Left kidney (tissue), 2 donors: Measurements from ENCODE around the gene FEZF2. TPM values are rescaled to one million over a fixed set of nuclear protein-coding genes. Genes with fewer than 3 reads are reported as not detected.
A peak's percentile ranks its signal among the peaks of the same experiment; 100 is the strongest.

Experiments used
- DNase-seq: peaks from one replicate; pipeline ENCODE4 v3.0.0-alpha.2; 2013
- polyA plus RNA-seq: library from polyadenylated mRNA; unstranded; fragments of 120-200 nt; gene quantifications from one replicate; pipeline ENCODE4 v1.2.1, GENCODE V29; 2013; ENCODE audit not compliant: insufficient read length

The FEZF2 gene
- polyA plus RNA-seq, 1 donor: not detected

DNA sequence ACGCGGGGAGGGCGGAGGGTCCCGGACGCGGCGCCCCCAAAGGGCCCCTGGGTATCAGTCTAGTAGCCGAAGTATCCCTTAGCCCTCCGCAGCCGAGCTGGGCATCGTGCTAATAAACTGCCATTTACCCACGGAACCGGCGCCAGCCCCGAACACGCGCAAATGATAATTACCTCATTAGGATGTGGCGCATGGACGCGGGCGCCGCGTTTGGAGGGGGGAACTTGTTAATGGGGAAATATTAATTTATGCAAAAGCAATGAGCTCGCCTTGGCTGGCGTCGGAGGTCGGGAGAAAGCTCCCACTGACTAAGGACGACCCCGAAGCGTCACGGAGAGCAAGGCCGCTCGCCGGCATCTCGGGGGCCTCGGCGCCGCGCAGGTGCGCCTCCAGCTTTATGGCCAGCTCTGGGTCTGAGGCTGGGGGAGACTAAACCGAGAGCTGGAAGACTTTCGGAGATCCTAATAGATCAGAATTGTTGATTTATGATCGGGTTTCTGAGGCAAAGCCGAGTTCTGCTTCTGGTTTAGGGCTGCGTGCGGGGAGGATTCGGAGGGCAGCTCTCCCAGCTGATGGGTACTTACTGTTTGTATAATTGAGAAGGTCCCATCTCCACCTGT is 474 bp upstream of the FEZF2 start:
- DNase-seq: no peak

DNA sequence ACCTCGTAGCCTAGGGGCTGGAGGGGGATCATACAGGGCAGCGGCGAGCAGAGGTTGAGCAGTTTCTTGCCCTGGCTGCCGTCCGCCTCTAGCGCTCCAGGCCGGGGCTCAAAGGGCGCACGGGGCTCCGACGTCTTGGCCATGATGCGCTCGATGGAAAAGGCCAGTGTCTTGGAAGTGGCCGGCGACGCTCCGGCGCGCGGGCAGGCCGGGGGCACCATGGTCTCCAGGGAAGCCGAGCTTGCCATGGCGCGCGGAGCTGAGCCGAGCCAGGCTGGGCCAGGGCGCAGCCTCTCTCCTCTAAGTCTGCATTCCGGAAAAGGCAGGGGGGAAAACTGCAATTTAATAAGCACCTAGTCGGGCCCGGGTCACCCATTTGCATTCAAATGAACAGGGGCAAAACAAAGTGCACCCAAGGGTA is 719 bp downstream of the FEZF2 start:
- DNase-seq: no peak

DNA sequence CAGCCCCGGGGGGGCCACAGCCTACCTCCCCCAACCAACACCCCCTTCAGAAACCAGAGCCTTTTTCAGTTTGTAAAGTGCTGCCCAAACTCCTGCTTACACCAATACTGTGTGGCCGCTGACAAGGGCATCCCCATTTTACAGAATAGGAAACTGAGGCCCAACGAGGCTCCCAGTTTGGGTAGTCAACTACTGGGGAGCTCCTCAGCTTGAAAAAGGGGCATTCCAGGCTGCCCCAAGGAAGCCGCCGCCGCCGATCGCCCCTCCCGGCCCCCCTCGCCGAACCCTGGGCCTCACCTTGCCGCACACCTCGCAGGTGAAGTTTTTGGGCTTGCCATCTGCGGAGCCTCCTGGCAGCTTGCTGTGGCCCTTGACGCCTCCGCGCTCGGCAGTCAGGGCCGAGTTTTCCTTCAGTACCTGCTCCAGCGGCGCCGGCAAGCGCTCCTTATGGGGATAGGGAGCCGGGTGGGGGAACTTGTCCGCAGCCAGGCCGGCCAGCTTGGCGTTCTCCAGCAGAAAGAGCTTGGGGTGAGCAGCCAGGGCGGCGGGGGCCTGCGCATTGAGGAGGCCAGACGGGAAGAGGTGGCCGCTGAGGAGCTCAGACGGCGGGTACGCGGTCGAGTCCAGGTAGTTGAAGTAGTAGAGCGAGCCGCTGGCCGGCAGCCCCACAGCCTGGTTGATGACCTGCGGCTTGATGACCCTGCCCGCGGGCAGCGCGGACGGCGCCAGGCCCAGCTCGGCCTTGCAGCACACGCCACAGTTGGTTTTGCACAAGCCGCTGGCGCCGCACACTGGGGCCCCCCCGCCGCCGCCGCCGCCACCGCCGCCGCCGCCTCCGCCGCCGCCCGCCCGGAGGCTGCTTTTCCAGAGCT is 1.4 kb downstream of the FEZF2 start:
- DNase-seq: no peak

DNA sequence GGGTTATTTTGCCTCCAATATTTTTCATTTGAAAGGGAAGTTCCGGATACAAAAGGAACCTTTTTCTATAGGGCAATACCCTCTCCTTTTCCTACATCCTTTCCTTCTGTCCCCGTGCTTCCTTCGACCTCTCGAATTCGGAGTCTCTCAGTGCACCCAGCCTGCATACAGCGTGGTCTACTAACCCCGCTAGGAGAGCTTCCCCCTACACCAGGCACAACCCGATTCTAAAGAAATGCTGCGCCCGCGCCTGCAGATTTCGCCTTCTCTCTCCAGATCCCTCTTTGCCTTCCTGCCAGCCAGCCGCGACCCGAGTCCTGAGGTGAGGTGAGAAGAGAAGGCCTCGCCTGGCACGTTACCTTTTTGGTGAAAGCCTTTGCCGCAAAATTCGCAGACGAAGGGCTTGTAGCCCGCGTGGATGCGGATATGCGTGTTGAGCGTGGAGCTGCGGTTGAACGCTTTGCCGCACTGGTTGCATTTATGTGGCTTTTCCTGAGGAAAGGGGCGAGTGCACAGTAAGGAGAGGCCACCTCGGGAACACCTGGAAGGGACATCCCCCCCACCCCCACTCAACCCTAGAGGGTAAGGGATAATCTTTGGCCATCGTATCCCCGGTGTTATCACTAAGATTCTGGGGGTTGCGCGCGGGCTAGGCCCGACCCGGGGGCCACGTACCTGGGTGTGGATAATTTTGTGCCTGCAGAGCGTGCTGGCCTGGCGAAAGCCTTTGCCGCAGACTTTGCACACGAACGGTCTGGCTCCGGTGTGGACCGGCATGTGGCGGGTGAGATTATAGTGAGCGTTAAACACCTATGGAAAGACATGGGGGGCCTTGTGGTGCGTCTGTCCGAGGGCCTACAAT is 2.3 kb downstream of the FEZF2 start:
- DNase-seq: no peak

DNA sequence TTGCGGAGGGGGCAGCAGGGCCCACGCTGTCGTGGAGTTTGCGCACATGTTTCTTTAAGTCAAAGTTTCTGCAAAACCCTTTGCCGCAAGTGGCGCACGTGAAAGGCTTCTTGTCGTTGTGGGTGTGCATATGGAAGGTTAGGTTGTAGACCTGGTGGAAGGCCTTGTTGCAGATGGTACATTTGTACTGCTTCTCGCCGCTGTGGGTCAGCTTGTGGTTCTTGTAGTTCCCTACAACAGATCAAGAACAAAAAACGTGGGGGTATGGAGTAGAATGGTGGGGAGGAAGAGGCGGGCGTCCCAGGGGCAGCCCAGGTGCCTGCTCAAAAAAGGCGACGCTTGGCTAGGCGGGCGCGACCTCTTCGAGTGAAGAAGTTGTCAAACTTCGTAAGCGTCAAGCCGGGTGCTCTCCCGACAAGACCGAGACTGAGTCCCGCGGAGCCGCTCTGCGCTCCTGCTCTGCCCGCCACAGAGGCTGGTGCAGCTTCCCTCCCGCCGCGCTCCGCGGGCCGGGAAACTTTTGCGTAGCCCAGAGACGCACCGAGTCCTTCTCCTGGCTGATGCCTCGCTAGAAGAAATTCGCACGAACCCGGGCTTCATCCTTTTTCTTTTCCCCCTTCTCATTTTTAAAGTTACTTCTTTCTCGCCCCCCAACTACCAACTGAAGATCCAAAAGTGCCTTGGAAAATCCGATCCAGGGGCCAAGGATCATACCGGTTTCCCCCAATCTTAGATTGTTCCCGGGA is 3.1 kb downstream of the FEZF2 start:
- no peak for DNase-seq

DNA sequence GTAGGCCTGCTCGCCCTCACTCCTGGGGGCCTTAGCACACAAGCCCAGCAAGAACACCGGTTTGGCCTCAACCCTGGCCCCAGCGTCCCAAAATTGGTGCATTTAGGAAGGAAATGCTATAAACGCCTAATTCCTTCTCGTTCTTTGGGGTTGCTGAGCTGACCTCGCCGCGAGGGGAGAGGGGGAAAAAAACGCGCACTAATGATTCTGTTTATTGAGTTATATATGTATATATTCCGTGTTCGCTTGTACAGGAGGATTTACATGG is 3.9 kb downstream of the FEZF2 start:
- DNase-seq: no peak

DNA sequence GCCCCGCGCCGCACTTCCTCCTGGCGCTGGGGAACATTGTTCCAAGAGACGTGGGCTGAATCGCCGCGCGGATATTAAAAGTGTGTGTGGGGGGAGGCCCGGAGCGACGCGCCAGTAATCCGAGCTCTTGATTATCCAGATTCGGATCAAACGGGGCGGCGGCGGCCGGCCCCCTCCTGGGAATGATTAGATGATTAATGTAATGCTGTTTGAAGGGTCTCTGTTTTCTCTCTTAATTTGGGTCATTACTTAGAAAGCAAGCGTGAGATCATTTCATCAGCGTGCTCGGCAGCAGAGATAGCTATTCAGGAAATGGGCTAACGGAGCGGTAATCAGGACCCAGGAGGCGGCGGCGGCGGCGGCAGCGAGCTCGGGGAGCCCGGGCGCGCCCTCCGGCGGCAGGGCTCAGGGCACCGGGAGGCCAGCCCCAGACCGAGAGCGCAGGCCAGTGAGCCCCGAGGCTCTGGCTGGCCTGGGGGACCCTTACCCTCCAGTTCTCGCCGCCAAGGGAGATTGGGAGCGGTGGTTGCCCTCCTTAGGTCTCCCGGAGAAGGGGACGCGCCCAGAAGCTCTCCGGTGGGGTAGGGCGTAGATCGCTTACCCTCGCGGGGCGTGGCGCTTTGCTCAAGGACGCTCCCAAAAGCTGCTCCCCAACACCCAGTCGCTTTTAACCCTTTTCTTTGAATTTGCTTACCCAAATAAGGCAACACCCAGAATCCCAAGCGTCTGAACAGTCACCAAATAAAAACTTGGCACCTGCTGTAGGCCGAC is 4.5 kb downstream of the FEZF2 start:
- no peak for DNase-seq

DNA sequence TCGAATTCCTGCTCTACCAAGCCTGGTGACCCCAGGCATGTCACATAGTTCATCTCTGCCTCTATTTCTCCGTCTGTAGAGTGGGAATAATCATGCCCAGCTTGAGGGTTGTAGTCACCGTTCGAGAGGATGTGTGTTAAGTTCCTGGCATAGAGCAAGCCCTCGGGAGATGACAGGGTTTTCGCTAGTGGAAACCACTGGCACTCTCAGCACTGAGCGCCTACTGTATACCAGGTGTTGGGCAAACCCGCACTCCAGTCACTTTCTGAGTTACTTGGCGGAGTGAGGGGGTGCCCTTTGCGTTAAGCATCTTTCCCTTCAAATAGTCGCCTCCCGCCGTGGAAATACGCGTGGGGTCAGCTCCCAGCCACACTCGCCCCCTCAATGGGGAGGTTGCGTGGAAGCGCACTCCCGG is 5.1 kb downstream of the FEZF2 start:
- DNase-seq: no peak

DNA sequence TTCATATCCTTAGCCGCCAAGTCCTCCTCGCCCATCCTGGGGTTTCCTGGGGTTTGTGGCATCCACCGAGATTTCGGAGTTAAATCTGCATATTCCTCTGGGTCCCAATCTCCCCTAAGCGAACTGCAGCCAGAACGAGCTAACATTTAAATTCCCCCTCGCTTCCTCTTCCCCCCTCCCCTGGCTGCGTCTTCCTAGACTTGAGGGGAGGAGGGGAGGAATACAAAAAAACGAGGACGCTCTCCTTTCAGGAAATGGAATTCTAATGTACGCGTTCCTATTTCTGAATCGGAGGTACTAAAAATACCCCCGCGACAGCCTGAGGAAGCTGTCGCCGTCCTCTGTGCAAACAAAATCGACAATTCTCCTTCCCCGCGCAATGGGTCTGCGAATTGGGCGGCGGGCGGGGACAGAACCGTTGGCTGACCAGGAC is 5.6 kb downstream of the FEZF2 start:
- no peak for DNase-seq

DNA sequence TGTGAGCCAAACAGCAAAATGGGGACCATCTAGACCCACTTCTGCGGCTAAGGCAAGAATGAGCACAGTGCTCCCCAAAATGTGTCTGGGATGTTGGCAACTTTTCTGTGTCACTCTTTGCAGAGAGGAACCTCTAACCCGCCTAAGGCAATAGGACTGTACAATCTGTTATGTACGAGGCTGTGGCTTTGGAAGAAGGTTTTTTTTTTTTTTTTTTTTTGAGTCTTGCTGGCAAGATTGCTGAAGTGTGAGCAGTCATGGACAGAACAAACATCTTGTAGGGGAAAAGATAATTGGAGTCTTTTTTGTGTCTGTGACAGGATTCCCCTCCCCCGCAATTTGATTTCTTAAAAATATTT is 7.2 kb downstream of the FEZF2 start:
- DNase-seq: no peak

DNA sequence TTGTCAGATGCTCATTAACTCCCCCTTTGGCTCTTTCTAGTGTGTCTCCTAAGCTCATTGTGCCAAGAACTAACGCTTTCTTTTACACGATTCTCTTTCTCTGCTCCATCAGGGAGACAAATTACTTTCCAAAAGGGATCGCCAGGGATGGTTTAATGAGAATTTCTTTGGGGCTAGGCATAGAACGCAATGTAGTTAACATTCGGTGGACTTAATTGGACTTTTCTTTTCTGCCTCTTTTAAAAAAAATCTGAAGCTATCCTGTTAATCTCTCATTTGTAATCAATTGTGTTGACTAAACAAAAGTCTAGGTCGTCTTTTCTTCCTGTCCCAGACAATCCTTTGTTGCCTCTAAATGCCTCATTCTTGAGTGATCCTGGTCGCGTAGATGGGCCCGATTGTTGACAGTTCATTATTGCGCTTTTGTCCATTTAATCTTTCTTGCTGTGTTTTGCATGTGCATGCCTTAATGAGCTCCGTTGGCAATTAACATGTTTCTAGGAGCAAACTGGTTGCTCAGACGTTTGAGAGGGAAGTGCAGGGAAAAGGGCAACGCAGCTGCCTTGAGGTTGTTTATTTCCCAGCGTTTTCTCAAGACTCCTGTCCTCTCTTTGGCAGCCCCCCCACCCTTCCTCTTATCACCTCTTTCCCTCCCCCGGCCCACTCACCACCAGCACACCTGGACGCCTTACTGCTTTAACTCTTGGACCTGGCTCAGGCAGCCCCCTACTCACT is 7.8 kb downstream of the FEZF2 start:
- DNase-seq: no peak

DNA sequence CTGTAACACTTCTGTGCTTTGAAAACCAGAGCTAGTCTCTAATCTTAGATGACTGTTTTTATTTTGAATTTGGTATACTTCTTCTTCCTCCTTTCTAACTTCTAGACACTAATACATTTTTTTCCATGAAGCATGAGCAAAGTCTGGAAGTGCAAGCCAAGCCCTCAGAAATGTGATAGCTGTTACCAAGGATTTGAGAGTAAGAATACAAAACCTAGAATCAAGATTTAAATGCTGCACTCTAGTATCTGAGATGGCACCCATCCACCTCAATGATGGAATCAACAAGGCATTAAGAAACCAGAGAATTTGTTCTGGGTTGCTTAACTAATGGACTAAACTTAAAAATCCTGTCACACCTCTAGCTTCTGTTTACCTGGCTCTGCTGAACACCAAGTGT is 9.2 kb downstream of the FEZF2 start:
- DNase-seq: no peak

DNA sequence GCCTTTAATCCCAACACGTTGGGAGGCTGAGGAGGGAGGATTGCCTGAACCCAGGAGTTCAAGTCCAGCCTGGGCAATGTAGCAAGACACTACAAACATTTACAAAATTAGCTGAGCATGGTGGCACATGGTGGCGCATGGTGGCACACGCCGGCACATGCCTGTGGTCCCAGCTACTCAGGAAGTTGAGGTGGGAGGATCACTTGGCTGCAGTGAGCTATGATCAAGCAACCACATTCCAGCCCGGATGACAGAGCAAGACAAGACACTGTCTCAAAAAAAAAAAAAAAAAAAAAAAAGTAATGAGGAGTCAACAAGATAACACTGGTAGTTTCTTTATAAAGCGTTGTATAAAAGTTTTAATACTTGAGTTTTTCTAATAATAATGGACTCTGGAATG is 10.1 kb downstream of the FEZF2 start:
- no peak for DNase-seq

DNA sequence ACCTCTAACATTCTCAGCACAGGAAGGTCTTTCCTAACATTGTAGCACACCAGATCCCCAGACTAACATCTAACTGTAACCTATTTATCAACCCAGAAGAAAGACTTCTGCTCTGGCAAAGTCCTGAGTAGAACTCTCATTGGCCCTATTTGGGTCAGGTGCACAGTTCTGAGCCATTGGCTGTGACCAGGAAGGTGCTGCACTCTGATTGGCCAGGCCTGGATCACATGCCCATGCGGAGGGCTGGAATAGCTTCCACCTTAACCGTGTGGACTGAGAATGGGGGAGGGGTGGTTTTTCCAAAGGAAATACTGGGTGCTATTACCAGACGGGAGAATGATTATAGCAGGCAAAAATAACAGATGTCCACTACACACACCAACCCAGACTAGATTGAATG is 11.5 kb downstream of the FEZF2 start:
- DNase-seq: no peak

DNA sequence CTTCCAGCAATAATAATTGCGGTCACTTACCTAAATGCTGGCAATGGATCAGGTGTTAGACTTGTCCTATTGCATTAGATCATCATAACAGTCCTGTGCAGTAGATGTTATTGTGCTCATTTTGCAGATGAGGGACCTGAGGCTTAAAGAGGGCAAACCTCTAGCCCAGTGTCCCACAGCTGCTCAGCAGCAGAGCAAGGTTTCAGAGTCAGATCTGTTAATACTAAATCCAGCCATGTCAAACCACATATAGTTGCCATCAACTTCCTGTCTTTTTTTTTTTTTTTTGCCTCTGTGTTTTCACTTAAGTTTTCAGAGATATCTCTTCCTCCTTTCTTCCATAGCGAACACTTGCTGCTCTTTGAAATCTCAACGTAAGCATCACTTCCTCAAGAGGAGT is 12.1 kb downstream of the FEZF2 start:
- DNase-seq: no peak

DNA sequence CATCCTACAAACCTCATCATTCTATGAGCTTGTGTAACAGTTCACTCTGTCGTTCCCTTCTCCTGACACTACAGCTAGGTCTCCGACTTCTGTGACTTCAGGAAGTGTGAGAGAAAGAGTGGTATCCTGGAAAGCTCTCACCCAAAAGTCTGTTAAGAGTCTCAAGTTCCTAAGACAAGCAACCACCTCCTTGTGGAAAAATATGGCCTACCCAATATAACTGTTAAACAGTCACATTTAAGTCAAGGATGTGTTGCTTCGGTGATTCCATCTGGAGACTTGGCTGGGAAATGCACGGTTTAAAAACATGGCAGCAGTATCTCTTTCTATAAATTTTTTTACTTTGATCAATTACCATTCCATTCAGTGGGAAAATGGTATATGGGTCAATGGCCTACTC is 13.8 kb downstream of the FEZF2 start:
- no peak for DNase-seq

DNA sequence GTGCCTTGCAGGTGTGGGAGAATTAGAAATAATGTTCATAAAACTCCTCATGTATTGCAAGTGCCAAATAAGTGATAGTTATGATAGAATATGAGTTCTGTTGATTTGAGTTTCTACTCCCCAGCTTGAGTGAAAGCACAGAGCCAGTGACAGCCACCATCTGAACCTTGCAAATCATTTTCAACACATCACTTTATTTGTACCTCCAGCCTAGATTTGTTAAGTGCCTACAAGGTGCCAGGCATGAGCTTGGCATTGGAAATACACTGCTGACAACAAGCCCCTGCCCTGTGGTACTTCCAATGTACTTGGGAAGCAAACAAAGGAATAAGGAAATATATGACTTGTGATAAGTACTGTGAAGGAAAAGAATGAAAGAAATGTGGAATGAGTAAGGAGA is 17.0 kb downstream of the FEZF2 start:
- DNase-seq: no peak

DNA sequence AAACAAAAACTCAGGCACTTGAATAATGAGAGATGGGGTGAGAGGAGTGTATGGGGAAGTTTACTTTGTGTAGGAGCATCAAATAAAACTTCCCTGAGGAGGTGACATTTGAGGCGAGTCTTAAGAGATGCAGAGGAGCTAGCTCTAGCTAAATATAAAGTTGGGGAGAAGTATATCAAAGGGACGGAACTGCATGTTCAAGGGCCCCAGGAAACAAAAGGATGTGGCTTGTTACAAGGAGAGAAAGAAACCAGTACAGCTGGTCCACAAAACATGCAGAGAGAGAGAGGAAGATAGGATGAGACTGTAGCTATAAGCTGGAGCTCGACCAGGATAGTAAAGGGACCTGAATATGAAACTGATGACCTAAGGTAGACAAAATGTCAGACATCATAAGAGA is 17.6 kb downstream of the FEZF2 start:
- no peak for DNase-seq

DNA sequence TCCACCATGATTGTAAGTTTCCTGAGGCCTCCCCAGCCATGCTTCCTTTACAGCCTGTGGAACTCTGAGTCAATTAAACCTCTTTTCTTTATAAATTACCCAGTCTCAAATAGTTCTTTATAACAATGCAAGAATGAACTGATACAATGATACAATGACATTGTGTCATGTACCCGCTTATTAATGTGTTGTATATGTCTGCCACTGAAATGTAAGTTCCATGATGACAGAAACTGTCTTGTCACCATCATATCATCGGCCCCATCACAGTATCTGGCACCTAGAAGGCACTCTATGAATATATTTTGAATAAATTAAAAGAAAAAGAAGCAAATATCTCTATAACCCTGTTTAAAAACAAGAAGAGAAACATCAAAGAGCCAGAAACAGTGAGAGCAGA is 29.6 kb downstream of the FEZF2 start:
- no peak for DNase-seq

DNA sequence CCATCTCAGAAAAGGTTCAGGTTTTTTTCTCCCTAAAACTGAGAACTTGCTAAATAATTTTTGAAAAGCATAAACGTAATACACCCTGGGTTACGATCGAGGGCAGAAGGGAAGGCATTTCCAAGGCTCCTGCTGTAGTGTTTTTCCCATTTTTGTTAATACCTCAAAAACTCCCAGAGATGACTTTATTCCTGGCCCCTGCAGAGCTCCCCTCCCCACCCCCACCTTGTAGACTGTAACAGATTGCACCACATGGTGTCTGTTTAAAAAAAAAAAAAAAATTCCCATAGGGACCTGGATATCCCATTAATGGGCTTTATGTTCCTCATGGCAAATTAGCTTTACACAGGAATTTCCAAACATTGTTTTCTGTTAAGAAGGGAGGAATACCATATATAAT is 38.2 kb downstream of the FEZF2 start:
- DNase-seq: no peak

DNA sequence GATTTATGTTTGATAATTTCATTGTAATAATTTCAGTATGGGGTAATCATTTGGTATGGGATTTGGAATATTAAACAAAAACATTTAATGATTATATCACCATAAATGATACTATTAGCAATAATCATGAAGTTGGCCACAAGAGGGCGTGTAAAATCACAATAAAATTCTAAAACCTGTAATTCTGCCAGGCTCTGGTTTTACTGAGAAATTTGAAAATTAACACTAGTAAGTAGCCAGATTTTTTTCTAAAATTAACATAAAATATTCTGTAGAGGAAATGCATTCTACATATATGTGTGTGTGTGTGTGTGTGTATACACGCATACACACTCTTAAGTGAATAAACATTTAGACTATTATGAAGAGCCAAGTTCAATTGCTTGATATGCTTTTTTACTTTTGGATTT is 40.5 kb downstream of the FEZF2 start:
- peak; percentile 21 for DNase-seq
